Effector memory CD4-positive, alpha-beta T cell (primary cell): ENCODE data around the gene KIFC3.
"Not testable (repeated sequence)": the region's sequence is repeated elsewhere in the genome, so short reads cannot be mapped to it uniquely, and the experiment has no call there.

ENCODE experiments used
- DNase-seq, 3 donors: peaks; one replicate each; pipeline ENCODE4 v3.0.0-alpha.2; 2020
- H3K27ac ChIP-seq: 2 replicates; pipeline ENCODE4 v1.7.0; 2013; ENCODE audit warnings: mild to moderate bottlenecking, low read length, moderate library complexity; ENCODE audit not compliant: insufficient read depth, poor library complexity, severe bottlenecking
- H3K27me3 ChIP-seq: replicated peaks from 2 replicates; pipeline ENCODE4 v1.7.0; 2013; ENCODE audit warnings: mild to moderate bottlenecking, low read length; ENCODE audit not compliant: insufficient read depth, control insufficient read depth, poor library complexity, severe bottlenecking
- H3K36me3 ChIP-seq: 2 replicates; pipeline ENCODE4 v1.7.0; 2013; ENCODE audit warnings: mild to moderate bottlenecking, low read length, moderate library complexity; ENCODE audit not compliant: control insufficient read depth, insufficient read depth
- H3K4me1 ChIP-seq: 2 replicates; pipeline ENCODE4 v1.7.0; 2013; ENCODE audit warnings: low read length, mild to moderate bottlenecking; ENCODE audit not compliant: control insufficient read depth, insufficient read depth, poor library complexity, severe bottlenecking
- H3K4me3 ChIP-seq: 2 replicates; pipeline ENCODE4 v1.7.0; 2013; ENCODE audit warnings: low read length, low read depth, mild to moderate bottlenecking; ENCODE audit not compliant: insufficient read depth, poor library complexity, severe bottlenecking
- H3K9me3 ChIP-seq: 2 replicates; pipeline ENCODE4 v1.7.0; 2013; ENCODE audit warnings: mild to moderate bottlenecking, low read length, moderate library complexity; ENCODE audit not compliant: control insufficient read depth

Gene KIFC3

GRCh38 chr16:57838161-57838560 is 35.9 kb upstream of the KIFC3 start:
- no peak overlapping the region for H3K27ac ChIP-seq
- DNase-seq: no peak
- H3K36me3 ChIP-seq: no peaks in the 10 kb centered on the region
- H3K4me1 ChIP-seq: no peaks in the 10 kb centered on the region
- no peak overlapping the region for H3K4me3 ChIP-seq
- no peaks in the 10 kb centered on the region for H3K27me3 ChIP-seq
- H3K9me3 ChIP-seq: no peaks in the 10 kb centered on the region

DNA sequence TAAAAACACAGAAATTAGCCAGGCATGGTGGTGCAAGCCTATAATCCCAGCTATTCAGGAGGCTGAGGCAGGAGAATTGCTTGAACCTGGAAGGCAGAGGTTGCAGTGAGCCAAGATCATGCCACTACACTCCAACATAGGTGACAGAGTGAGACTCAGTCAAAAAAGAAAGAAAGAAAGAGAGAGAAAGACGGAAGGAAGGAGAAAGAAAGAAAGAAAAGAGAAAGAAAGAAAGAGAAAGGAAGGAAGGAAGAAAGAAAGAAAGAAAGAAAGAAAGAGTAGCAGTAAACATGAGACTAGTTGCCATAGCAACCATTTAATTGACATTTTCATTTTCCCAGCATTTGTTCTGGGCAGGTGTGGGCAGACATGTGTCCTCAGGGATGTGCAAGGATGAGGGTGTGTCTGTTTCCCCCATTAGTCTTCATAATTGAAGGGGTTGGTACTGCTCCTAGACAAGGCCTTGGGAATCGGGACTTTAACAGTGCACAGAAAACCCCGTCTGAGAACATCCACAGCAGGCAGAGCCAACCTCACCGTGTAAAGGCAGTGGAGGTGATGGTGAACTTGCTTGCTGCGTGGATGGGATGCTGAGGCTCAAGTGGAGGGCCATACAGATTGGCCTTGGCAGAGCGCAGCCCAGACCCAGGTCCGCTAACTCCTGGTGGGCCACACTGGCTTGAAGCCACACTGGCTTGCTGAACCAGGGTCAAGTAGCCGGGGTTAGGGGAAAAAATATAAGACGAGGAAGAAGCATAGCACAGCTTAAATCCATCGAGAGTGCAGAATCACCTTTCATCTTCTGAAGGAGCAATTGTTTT is 35.2 kb upstream of the KIFC3 start:
- no peak for DNase-seq
- H3K4me1 ChIP-seq: no peaks in the 10 kb centered on the region
- H3K27ac ChIP-seq: no peak overlapping the region
- H3K27me3 ChIP-seq: no peaks in the 10 kb centered on the region
- H3K36me3 ChIP-seq: no peaks in the 10 kb centered on the region
- no peak overlapping the region for H3K4me3 ChIP-seq
- H3K9me3 ChIP-seq: no peaks in the 10 kb centered on the region

- not testable (repeated sequence) for H3K27ac ChIP-seq, H3K4me3 ChIP-seq, DNase-seq
Observed at GRCh38 chr16:57835439-57835838, 33.1 kb upstream of the KIFC3 start.

DNA sequence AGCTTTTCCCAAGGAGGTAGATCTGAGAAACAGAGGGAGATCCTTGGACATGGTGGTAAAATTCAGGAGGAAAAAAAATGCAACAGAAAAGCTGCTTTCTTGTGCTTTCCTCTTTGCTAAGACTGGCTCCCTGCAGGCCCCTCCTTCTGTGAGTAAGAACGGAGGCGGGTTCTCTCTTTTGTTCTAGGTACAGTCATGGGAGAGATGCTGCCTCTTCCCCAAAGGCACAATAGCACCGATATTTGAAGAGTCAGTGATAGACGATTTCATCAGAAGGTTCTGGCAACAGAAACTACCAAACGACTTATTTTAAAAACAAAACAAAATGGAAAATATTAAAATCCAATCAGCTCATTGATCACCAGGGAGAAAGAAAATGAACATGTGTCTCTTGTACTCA is 32.6 kb upstream of the KIFC3 start:
- H3K4me1 ChIP-seq: no peaks in the 10 kb centered on the region
- H3K27ac ChIP-seq: no peak overlapping the region
- no peak for DNase-seq
- no peak overlapping the region for H3K4me3 ChIP-seq
- H3K36me3 ChIP-seq: no peaks in the 10 kb centered on the region
- no peaks in the 10 kb centered on the region for H3K27me3 ChIP-seq
- no peaks in the 10 kb centered on the region for H3K9me3 ChIP-seq

More at GRCh38 chr16:57835439-57835838, 33.1 kb upstream of the KIFC3 start:
- H3K27me3 ChIP-seq, H3K9me3 ChIP-seq, H3K36me3 ChIP-seq, H3K4me1 ChIP-seq: not testable (repeated sequence)

- Histone ChIP-seq H3K27me3 (no peaks in the 10 kb centered on the region), H3K4me1 (no peaks in the 10 kb centered on the region), H3K27ac (no peak overlapping the region), H3K9me3 (no peaks in the 10 kb centered on the region), H3K36me3 (no peaks in the 10 kb centered on the region), H3K4me3 (no peak overlapping the region)
- DNase-seq: no peak
Observed at GRCh38 chr16:57830890-57831484, 28.7 kb upstream of the KIFC3 start.

GRCh38 chr16:57829969-57830360 is 27.7 kb upstream of the KIFC3 start:
- Histone ChIP-seq H3K9me3 (no peaks in the 10 kb centered on the region), H3K27me3 (no peaks in the 10 kb centered on the region), H3K4me3 (no peak overlapping the region), H3K27ac (no peak overlapping the region), H3K36me3 (no peaks in the 10 kb centered on the region), H3K4me1 (no peaks in the 10 kb centered on the region)
- no peak for DNase-seq

DNA sequence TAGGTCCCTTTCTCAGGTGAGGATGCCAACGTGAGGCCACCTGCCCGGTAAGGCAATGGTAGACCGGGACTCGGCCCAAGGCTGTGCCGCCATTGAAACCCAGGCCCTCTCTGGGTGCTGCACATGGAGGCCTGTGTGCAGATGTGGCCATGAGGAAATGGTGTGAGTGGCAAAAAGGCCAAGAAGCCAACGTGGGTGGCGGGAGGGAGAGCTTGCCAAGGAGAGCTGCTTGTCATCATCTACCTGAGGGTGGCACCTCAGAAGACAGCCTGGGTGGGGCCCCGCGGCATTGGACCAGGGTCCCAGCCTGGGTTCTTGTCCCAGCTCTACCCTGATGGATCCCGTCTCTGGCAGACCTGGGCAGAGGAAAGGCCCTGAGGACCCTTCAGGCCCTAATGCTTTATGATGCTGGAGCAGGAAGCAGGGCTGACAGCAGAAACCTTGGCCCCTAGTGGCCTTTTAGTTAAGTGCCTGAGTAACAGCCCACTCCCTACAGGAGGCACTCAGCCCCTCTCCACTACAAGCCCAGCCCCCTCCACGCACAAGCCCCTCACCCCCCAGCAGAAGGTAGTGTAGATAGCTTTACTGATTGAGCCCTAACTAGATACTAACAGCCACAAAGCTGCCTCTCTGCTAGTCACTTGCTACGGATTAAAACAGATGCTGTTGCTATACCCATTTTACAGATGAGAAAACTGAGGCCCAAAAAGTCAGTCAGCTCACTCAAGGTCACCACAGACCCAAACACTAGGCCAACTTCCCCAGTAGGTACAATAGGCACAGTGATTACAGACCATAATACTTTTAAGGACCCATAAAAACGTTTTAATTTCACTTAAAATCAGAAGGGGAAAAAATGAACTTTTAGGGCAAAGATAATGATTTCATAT is 26.2 kb upstream of the KIFC3 start:
- Histone ChIP-seq H3K4me1 (no peaks in the 10 kb centered on the region), H3K9me3 (no peaks in the 10 kb centered on the region), H3K27ac (no peak overlapping the region), H3K36me3 (no peaks in the 10 kb centered on the region), H3K27me3 (no peaks in the 10 kb centered on the region), H3K4me3 (no peak overlapping the region)
- DNase-seq: no peak

DNA sequence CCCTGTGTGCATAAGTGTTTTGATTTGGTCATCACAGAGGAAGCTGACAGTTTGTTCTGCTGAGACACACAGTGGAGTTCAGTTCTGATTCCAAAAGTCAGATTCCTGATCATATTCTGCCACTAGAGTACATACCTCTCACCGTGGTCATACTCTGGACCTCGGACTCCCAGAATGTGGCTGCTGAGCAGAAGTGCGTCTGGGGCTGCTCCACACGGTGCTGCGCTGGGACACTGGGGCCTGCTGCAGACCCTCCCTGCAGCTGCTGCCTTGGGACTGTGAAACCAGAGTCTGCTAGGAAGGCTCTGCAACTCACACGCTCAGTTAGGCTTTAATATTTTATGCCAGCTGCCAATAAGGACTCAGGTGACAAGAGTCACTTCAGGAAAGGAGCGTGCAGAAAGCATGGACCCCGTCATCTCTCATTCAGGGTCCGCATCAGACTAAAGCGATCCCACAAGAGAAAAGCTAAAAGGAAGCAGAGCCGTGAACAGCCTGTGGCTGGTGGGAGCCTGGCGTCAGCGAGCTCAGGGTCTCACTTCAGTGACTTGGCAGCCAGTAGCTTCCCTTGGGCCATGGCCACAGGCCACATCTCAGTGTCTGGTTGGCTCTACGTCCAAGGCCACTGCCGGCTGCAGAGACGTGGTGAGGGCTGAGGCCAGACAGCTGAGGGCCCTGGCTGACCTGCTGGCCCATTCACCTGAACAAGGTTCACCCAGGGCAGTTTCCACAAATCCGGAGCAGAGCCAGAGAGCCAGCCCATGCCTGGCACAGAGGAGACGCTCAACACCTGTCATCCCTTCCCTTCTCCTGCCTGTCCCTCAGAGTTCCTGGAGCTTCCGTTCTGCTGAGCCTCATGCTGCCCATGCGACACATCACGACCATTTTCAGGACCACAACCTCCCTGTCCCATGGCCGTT is 24.7 kb upstream of the KIFC3 start:
- Histone ChIP-seq H3K4me3 (no peak overlapping the region), H3K36me3 (no peaks in the 10 kb centered on the region)

GRCh38 chr16:57826052-57826451 is 23.8 kb upstream of the KIFC3 start:
- no peak for DNase-seq
- no peaks in the 10 kb centered on the region for H3K27me3 ChIP-seq
- H3K4me3 ChIP-seq: no peak overlapping the region
- H3K36me3 ChIP-seq: no peaks in the 10 kb centered on the region
- H3K9me3 ChIP-seq: no peaks in the 10 kb centered on the region
- H3K27ac ChIP-seq: no peak overlapping the region
- H3K4me1 ChIP-seq: no peaks in the 10 kb centered on the region

More for the DNA sequence above, 24.7 kb upstream of the KIFC3 start:
- H3K4me1 ChIP-seq: no peaks in the 10 kb centered on the region
- no peak for DNase-seq
- no peaks in the 10 kb centered on the region for H3K9me3 ChIP-seq
- no peaks in the 10 kb centered on the region for H3K27me3 ChIP-seq
- no peak overlapping the region for H3K27ac ChIP-seq
